ENCODE data around the gene CELA3B. TPM values are rescaled to one million over a fixed set of nuclear protein-coding genes. Genes with fewer than 3 reads are reported as not detected.

The CELA3B gene
- total RNA-seq, 5 donors from 2014 or later (not counting 1 experiment from before 2014, with no cell fraction given), result 6.9 to 7.5 (median 7.3) TPM; not detected in 2

DNA sequence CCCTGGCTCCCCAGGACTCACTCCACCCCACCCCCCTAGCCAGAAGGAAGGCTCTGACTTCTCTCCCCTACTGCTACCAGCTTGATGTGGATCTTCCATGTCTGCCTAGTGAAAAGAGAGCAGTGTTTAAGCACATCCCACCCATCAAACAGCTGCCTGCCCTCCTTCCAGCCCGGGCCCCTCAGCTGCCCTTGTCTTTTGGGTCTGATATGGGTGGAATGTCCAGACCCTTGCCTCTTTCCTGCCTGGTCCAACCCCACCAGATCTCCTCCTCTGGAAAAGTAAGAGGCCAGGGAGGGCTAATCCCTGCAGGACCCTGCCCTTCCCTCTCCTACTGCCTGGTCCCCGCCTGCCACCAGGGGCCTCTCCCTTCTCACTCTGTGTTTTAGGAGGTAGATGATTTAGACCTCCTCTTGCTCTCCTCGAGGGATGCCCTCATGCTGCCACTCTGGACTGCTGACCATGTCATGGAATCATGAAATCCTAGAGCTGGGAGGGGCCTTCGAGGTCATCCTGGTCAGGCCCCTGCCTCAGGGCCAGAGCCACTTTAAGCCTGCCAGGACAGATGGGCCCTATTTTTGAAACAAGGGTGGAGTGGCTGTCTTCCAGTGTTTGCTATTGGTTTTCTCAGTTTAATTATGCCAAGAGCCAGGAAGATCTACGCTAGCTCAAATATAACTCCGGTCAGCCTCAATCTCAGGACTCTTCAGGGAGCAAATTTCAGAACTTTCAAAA lies 23.9 kb upstream of the CELA3B start:
- H3K9me3 Mint-ChIP-seq, result no peaks in the 10 kb centered on the region
- Histone ChIP-seq H3K4me3 (ENCODE audit: control insufficient read depth in 1 of 2, extremely low read depth in 1 of 2, low read length in 1 of 2) (no peak overlapping the region), H3K4me1 (ENCODE audit: control insufficient read depth in 1 of 2, extremely low read depth in 1 of 2, insufficient read depth in 2 of 2, low read length in 2 of 2) (peaks cover 2 to 30% of the 10 kb centered on the region in 2 experiments), H3K36me3 (ENCODE audit: control insufficient read depth in 2 of 2, extremely low read depth in 1 of 2, insufficient read depth in 1 of 2, low read length in 1 of 2) (no peaks in the 10 kb centered on the region), H3K27ac (ENCODE audit: low read length) (no peak overlapping the region), H3K27me3 (replicated peaks in 1 of 2; ENCODE audit: control insufficient read depth in 2 of 2, extremely low read depth in 1 of 2, insufficient read depth in 2 of 2, low read length in 1 of 2) (peaks cover 0 to 16% of the 10 kb centered on the region in 2 experiments), H3K9me3 (no peaks in the 10 kb centered on the region)
- DNase-seq (no peak), ATAC-seq (replicated peaks in 1 of 4) (no peak)
- ChIA-PET POLR2A (no interaction called here), CTCF (interaction anchor here in 1 of 2 donors (0.6 kb wide), 1 partner anchor 142 kb away, joined by 3 read pairs; no protein-coding TSS in a partner anchor)
- WGBS (ENCODE audit: insufficient coverage), result 96% methylated on average over 3 of the region's 6 CpGs
- no peak overlapping the region for H3K4me3 Mint-ChIP-seq
- peaks cover 24 to 29% (median 26%) of the 10 kb centered on the region in 3 donors for H3K4me1 Mint-ChIP-seq
- H3K27me3 Mint-ChIP-seq, result no peaks in the 10 kb centered on the region
- H3K27ac Mint-ChIP-seq, result peak overlapping the region in 1 of 2 donors; percentile 63
- H3K36me3 Mint-ChIP-seq, result no peaks in the 10 kb centered on the region

DNA sequence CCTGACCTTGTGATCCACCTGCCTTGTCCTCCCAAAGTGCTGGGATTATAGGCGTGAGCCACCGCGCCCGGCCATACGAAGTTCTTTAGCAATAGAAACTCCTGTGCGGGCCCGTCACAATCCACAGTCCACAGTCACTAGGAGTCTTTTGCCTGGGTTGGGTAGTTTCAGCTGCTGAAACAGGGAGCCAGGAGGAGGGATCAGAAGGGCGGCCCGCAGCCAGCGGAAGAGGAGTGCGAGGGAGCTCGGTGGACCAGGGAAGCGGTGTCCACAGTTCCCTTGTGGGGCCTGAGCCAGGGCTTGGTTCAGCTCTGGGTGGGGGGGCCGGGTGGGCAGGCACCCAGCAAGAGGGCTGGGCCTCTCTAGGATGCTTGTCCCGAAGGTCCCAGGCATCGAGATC lies 21.8 kb upstream of the CELA3B start:
- Mint-ChIP-seq H3K27ac (no peak overlapping the region), H3K9me3 (no peaks in the 10 kb centered on the region), H3K4me3 (no peak overlapping the region), H3K4me1 (peaks cover 33 to 42% (median 37%) of the 10 kb centered on the region in 3 donors), H3K27me3 (peaks cover 0 to 5% of the 10 kb centered on the region in 2 donors), H3K36me3 (no peaks in the 10 kb centered on the region)
- CTCF ChIA-PET, result interaction anchor here in 1 of 2 donors (0.7 kb wide), 1 partner anchor 54 kb away, joined by 5 read pairs; no protein-coding TSS in a partner anchor
- H3K27me3 ChIP-seq (replicated peaks in 1 of 2; ENCODE audit: control insufficient read depth in 2 of 2, extremely low read depth in 1 of 2, insufficient read depth in 2 of 2, low read length in 1 of 2), result peaks cover 0 to 19% of the 10 kb centered on the region in 2 experiments
- no peaks in the 10 kb centered on the region for H3K9me3 ChIP-seq
- no peaks in the 10 kb centered on the region for H3K36me3 ChIP-seq (ENCODE audit: control insufficient read depth in 2 of 2, extremely low read depth in 1 of 2, insufficient read depth in 1 of 2, low read length in 1 of 2)
- H3K27ac ChIP-seq (ENCODE audit: low read length), result no peak overlapping the region
- no peak overlapping the region for H3K4me3 ChIP-seq (ENCODE audit: control insufficient read depth in 1 of 2, extremely low read depth in 1 of 2, low read length in 1 of 2)
- peaks cover 2 to 37% of the 10 kb centered on the region in 2 experiments for H3K4me1 ChIP-seq (ENCODE audit: control insufficient read depth in 1 of 2, extremely low read depth in 1 of 2, insufficient read depth in 2 of 2, low read length in 2 of 2)
- POLR2A ChIA-PET, result interaction anchor here in 1 of 2 donors (0.6 kb wide), 1 partner anchor 395 kb away, joined by 8 read pairs; no protein-coding TSS in a partner anchor
- DNase-seq, result no peak
- no peak for ATAC-seq (replicated peaks in 1 of 4)
- 88% methylated on average over 14 of the region's 16 CpGs for WGBS (ENCODE audit: insufficient coverage)

DNA sequence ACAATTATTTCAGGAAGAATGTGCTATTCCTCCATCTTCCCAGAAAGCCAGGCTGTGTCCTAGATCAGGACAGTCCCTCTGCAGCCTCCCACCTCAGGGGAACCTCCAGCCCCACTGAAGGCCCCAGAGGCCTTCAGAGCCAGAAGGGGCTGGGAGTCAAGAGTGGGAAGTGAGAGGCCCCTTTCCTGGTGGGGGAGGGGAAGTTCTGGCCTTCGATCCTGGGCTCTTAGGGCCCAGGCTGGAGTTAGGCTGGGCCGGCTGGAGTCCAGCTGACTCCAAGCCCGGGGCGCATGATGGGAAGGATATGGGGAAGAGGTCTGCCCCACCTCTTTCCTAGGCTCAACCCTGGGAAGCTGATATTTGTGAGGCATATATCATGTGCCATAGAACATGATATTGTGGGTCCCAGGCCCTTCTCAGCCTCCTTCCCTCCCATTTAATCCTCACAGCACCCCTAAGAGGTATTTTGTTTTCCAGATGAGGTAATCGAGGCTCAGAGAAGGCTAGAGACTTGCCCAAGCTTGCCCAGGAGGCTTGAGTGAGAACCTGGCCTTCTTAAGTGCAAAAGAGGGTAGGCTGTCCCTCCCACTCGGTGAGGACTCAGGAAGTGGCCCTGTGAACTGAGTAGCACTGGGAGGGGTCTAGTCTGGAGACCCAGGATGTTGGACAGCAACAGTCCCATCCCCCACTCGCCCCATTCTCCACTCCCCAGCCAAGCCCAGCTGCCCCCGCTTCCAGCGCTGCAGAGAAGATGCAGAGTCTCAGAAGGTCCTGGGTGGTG lies 21.1 kb upstream of the CELA3B start:
- peaks cover 0 to 19% of the 10 kb centered on the region in 2 experiments for H3K27me3 ChIP-seq (replicated peaks in 1 of 2; ENCODE audit: control insufficient read depth in 2 of 2, extremely low read depth in 1 of 2, insufficient read depth in 2 of 2, low read length in 1 of 2)
- H3K4me1 ChIP-seq (ENCODE audit: control insufficient read depth in 1 of 2, extremely low read depth in 1 of 2, insufficient read depth in 2 of 2, low read length in 2 of 2), result peaks cover 2 to 37% of the 10 kb centered on the region in 2 experiments
- H3K36me3 ChIP-seq (ENCODE audit: control insufficient read depth in 2 of 2, extremely low read depth in 1 of 2, insufficient read depth in 1 of 2, low read length in 1 of 2), result no peaks in the 10 kb centered on the region
- peaks cover 33 to 42% (median 37%) of the 10 kb centered on the region in 3 donors for H3K4me1 Mint-ChIP-seq
- no peaks in the 10 kb centered on the region for H3K9me3 ChIP-seq
- no peaks in the 10 kb centered on the region for H3K9me3 Mint-ChIP-seq
- peaks cover 0 to 5% of the 10 kb centered on the region in 2 donors for H3K27me3 Mint-ChIP-seq
- ChIA-PET CTCF (no interaction called here), POLR2A (interaction anchor here in 1 of 2 donors (0.5 kb wide), 1 partner anchor 273 kb away, joined by 4 read pairs; no protein-coding TSS in a partner anchor)
- ATAC-seq (replicated peaks in 1 of 4), result no peak
- H3K27ac ChIP-seq (ENCODE audit: low read length), result peak overlapping the region; percentile 82
- peak overlapping the region; percentile 69 to 93 for H3K27ac Mint-ChIP-seq
- H3K36me3 Mint-ChIP-seq, result no peaks in the 10 kb centered on the region
- WGBS (ENCODE audit: insufficient coverage), result 91% methylated on average over 4 of the region's 9 CpGs
- H3K4me3 ChIP-seq (ENCODE audit: control insufficient read depth in 1 of 2, extremely low read depth in 1 of 2, low read length in 1 of 2), result no peak overlapping the region
- DNase-seq, result no peak
- peak overlapping the region in 2 of 3 donors; percentile 13 to 82 for H3K4me3 Mint-ChIP-seq

DNA sequence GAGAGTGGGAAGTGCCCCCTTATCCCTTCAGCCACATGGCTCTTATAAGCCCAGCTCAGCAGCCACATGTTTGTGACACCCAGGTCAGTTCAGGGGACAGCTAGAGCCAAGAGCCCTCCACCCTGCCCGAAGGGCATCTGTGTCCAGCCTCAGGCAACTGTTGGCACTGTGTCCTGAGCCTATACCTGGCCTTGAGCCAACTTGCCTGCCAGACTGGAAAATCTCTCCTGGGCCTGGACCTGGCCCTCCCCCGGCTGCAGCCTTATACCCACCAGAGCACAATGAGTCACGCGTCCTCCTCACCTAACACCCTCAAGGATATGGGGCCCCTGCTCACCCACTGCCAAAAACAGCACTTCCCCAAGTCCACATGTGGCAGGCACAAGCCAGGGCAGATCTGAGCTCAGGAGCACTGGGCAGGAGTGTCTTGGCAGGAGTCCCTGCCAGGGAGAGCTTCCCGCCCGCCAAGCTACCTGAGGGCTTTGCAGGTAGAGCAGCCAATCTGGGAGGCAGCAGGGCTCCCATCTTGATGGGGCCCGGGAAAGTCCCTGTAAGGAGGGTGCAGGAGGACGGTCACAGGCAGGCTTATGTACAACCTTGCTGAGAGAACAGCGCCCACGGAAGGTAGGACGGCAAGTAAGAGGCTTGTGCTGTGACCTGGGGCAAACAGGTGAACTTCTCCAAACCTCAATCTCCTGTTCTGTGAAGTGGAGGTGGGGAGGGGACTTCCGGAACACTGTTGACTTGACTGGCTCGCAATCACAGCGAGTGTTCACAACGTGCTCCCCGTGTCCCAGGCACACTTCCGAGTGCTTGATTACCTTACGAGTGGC lies 19.9 kb upstream of the CELA3B start:
- peak; percentile 85 to 97 (median 92) for ATAC-seq (replicated peaks in 1 of 4)
- Histone ChIP-seq H3K36me3 (ENCODE audit: control insufficient read depth in 2 of 2, extremely low read depth in 1 of 2, insufficient read depth in 1 of 2, low read length in 1 of 2) (no peaks in the 10 kb centered on the region), H3K4me3 (ENCODE audit: control insufficient read depth in 1 of 2, extremely low read depth in 1 of 2, low read length in 1 of 2) (peak overlapping the region in 1 of 2 donors; percentile 18), H3K27me3 (replicated peaks in 1 of 2; ENCODE audit: control insufficient read depth in 2 of 2, extremely low read depth in 1 of 2, insufficient read depth in 2 of 2, low read length in 1 of 2) (peaks cover 0 to 15% of the 10 kb centered on the region in 2 experiments), H3K9me3 (no peaks in the 10 kb centered on the region), H3K27ac (ENCODE audit: low read length) (peak overlapping the region; percentile 82), H3K4me1 (ENCODE audit: control insufficient read depth in 1 of 2, extremely low read depth in 1 of 2, insufficient read depth in 2 of 2, low read length in 2 of 2) (peaks cover 2 to 37% of the 10 kb centered on the region in 2 experiments)
- H3K4me3 Mint-ChIP-seq, result peak overlapping the region; percentile 55 to 82 (median 56)
- H3K27ac Mint-ChIP-seq, result peak overlapping the region; percentile 93 to 94
- 46% methylated on average over 13 of the region's 18 CpGs for WGBS (ENCODE audit: insufficient coverage)
- CTCF ChIA-PET, result no interaction called here
- peaks cover 33 to 42% (median 37%) of the 10 kb centered on the region in 3 donors for H3K4me1 Mint-ChIP-seq
- H3K27me3 Mint-ChIP-seq, result peaks cover 0 to 5% of the 10 kb centered on the region in 2 donors
- H3K9me3 Mint-ChIP-seq, result no peaks in the 10 kb centered on the region
- POLR2A ChIA-PET, result interaction anchor here in 1 of 2 donors (0.5 kb wide), 2 partner anchors 12 to 274 kb away, joined by 3 to 4 read pairs; no protein-coding TSS in a partner anchor
- peak; percentile 35 to 85 (median 64) for DNase-seq
- H3K36me3 Mint-ChIP-seq, result no peaks in the 10 kb centered on the region

DNA sequence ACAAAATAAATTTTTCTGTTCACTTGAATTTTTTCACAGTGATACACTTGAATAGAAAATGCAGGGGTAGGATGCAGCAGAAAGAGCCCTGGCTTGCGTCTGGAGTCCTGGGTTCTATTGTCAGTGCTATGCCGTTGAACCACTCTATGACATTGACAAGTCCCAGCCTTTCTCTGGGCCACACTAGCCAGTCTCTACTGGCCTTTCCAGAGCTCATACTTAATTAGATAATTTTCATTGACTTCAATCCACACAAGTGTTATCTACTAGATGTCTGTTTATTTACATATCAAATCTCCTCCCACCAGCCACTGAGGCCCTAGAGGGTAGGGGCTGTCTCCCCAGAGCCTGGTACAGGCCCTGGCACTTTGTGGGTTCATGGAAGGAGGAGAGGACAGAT lies 15.5 kb upstream of the CELA3B start:
- Mint-ChIP-seq H3K27me3 (peaks cover 0 to 7% of the 10 kb centered on the region in 2 donors), H3K4me3 (no peak overlapping the region), H3K4me1 (peaks cover 27 to 37% (median 35%) of the 10 kb centered on the region in 3 donors), H3K9me3 (no peaks in the 10 kb centered on the region), H3K36me3 (no peaks in the 10 kb centered on the region), H3K27ac (peak overlapping the region in 1 of 2 donors; percentile 69)
- ATAC-seq (replicated peaks in 1 of 4), result no peak
- DNase-seq, result no peak
- Histone ChIP-seq H3K36me3 (ENCODE audit: control insufficient read depth in 2 of 2, extremely low read depth in 1 of 2, insufficient read depth in 1 of 2, low read length in 1 of 2) (no peaks in the 10 kb centered on the region), H3K4me1 (ENCODE audit: control insufficient read depth in 1 of 2, extremely low read depth in 1 of 2, insufficient read depth in 2 of 2, low read length in 2 of 2) (peaks cover 0 to 31% of the 10 kb centered on the region in 2 experiments), H3K27ac (ENCODE audit: low read length) (no peak overlapping the region), H3K27me3 (replicated peaks in 1 of 2; ENCODE audit: control insufficient read depth in 2 of 2, extremely low read depth in 1 of 2, insufficient read depth in 2 of 2, low read length in 1 of 2) (peaks cover 0 to 18% of the 10 kb centered on the region in 2 experiments), H3K4me3 (ENCODE audit: control insufficient read depth in 1 of 2, extremely low read depth in 1 of 2, low read length in 1 of 2) (no peak overlapping the region), H3K9me3 (no peaks in the 10 kb centered on the region)
- ChIA-PET POLR2A (no interaction called here), CTCF (no interaction called here)
- 71% methylated on average over 1 of the region's 2 CpGs for WGBS (ENCODE audit: insufficient coverage)
